HG03521 (cell line): Measurements from ENCODE around the gene NOC4L.
"Not testable (repeated sequence)": the region's sequence is repeated elsewhere in the genome, so short reads cannot be mapped to it uniquely, and the experiment has no call there.

Experiments
- ATAC-seq: cut with Tn5 transposase; IDR thresholded peaks from one replicate; pipeline ENCODE4 v1.9.1; 2021; ENCODE audit warnings: mild to moderate bottlenecking, moderate library complexity; ENCODE audit not compliant: unreplicated experiment

Gene NOC4L

DNA sequence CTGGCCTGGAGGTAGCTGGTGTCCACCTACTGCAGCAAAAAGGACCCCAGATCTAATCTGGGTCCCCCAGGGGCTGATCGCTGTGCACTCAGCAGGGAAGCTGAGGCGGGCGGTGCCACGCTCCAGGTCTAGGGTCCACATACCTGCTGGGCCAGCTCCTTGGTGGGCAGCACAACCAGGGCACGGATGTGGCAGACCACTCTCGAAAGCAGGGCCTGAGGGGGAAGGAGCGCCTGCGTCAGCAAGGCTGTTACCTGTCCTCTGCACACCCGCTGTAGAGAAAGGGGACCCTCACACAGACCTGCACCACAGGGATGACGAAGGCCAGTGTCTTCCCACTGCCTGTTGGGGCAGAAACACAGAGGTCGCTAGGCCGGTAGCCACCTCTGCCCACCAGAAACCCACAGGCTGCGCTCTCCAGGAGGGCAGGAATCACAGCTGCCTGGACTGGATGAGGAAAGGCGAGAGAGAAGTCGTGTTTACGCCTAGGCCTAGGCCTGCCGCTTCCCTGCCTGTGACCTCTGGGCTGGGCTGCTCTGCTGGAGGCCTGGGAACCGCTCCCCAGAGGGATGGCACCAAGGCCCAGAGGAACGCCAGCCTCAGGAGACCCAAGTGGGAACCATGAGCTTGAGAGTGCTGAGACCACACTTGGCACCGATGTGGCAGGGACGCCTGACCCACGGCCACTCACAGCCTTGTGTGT is 2.1 kb upstream of the NOC4L start:
- no peak for ATAC-seq

DNA sequence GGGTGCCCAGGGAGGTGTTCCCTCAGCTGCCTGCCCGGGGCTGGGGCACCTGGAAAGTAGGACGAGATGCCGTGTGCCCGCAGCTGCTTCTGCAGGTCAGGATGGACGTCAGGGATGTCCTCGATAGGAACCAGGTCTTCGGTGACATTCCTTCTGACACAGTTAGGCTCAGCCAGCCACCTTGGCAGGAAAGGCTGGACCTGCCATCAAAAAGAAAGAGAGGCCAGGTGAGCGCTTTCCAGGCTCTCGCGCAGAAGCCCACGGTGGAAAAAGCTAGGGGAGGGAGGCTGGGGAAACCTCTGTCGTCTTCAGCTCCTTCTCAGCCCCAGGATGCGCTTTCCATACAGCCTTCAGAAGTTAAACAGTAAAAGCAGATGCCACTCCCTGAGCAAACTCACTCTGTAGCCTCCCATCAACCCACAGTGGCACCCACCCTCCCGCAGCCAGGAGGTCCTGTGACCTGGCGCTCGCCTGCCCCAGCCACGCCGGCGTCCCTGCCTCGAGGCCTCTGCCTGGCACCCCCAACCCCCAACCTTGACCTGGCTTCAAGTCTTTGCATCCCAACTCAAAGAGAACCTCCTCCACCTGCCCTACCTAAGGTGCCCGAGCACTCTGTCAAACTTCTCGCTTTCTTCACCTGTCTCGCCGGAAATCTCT is 1.4 kb upstream of the NOC4L start:
- ATAC-seq: no peak

DNA sequence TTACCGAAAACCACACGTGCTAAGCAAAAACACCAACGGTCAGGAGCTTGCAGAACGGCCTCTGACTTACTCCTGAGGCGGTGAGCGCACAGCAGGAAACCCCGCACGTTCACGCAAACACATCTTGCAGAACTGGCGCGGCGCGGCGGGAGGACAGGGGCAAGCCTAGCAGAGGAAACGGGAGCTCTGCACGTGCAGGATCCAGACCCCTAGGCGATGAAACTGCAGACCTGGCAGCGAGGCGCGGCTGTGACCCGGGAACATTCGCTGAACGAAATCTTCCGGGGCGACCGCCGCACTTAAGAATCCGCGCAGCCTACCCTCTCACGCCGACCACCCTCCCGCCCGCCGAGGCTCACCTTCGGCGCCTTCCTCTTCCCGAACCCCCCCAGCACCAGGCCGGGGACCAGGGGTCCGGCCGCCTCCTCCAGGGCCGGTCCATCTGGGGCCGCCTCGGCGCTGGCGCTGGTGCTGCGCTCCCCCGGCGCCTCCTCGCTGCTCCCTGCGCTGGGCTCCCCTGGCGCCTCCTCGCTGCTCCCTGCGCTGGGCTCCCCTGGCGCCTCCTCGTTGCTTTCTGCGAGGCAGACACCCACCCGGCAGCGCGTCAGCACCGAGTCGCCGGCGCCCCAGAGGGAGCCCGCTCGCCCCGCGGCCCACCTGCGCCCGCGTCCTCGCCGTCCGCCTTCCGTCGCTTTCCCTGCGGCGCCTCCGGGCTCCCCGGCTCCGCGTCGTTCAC is 753 bp upstream of the NOC4L start:
- ATAC-seq: peak; percentile 28

DNA sequence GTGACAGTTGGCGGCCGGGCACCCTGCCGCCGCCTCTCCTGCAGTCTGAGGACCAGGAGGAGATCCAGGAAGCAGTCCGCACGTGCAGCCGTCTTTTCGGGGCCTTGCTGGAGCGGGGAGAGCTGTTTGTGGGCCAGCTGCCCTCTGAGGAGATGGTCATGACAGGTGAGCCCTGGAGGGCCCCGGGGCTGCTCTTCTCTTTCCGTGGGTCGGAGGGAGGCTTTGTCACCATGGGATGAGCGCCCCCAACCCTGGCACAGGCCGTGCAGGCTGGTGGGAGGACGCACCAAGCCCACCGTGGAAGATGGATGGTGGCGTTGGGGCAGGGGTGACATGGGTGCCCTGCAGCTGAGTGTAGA is 532 bp downstream of the NOC4L start:
- no peak for ATAC-seq

DNA sequence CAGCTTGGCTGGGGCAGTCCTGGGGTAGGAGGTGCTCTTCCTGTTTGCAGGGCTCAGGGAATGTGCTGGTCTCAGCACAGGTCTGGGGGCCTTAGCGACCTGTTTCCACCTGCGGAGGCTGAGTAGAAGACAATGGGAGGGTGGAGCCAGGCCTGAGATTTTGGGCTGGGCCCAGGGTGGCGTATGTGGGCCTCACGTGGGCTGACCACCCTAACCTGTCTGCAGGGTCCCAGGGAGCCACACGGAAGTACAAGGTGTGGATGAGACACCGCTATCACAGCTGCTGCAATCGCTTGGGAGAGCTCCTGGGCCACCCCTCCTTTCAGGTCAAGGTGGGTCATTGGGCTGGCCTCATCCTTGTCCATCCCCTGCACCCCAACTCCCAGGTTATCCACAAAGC is 1.1 kb downstream of the NOC4L start:
- ATAC-seq: no peak

DNA sequence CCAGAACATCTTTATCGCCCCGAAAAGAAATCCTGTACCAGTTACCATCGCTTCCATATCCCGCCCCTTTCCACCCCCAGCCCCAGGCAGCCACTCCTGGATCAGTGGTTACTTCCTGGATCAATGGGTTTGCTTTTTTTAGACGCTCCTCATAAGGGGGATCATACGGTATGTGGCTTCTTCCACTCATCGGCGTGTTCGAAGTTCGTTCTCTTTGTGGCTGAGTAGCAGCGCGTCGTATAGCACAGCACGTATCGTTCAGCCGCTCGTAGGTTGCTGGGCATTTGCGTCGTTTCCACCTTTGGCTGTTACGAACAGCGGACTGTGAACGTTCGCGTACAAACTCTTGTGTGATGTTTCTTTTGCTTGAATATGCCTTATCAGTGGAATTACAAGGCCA is 1.8 kb downstream of the NOC4L start:
- no peak for ATAC-seq

DNA sequence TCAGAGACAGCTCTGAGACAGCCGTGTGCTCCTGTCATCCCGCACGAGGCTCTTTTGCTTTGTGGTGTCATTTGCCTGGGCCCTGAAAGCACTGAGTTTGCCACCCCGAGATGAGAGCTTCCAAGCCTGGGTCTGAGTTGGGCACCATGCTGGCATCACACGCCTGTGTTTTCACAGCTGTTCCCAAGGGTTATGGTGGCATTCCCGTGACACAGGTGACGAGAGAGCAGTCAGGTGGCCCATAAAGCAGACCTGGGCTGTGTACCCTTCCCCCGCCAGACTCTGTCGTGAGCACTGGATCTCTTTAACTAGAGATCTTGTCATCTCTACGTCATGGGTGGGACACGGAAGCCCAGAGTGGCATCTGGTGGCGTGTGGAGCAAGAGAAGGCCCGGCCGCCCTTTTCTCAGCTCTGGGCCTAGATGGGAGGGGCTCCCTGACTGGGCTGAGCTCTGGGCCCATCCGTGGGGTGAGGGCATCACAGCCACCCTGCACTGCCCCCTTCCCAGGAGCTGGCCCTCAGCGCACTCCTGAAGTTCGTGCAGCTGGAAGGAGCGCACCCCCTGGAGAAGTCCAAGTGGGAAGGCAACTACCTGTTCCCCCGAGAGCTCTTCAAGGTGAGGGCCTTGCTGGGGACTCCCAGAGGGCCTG is 2.6 kb downstream of the NOC4L start:
- no peak for ATAC-seq

DNA sequence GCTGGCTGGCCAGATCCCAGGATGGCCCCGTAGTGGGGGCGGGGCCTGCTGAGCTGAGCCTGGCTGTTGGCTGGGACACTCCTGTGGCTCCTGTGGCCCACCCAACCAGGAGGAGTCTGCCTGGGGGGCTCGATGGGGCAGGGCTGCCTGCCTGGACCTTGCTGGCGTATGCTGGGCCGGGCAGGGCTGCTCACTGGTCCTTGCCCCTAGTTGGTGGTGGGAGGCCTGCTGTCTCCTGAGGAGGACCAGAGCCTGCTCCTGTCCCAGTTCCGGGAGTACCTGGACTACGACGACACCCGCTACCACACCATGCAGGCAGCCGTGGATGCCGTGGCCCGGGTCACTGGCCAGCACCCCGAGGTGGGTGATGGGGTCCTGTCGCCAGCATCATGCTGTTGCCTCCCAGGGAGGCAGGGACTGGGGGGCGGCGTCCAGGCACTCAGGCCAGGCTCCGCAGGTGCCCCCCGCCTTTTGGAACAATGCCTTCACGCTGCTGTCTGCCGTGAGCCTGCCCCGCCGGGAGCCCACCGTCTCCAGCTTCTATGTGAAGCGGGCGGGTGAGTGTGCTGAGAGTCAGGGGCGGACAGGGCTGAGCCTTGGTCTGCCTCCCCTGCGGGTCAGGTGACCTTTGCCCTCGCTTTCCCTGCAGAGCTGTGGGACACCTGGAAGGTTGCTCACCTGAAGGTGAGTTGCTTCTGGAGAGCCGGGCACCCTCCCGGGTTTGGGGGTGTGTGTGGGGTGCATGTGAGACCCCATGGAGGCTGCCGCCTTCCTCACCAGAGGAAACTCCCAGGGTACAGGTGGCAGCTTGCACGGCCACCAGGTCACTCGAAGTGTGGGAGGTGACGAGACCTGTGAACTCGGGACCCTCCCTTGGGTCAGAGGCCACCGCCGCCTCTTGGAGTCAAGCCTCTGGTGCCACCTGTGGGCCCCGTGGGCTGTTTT is 3.4 kb downstream of the NOC4L start:
- no peak for ATAC-seq

DNA sequence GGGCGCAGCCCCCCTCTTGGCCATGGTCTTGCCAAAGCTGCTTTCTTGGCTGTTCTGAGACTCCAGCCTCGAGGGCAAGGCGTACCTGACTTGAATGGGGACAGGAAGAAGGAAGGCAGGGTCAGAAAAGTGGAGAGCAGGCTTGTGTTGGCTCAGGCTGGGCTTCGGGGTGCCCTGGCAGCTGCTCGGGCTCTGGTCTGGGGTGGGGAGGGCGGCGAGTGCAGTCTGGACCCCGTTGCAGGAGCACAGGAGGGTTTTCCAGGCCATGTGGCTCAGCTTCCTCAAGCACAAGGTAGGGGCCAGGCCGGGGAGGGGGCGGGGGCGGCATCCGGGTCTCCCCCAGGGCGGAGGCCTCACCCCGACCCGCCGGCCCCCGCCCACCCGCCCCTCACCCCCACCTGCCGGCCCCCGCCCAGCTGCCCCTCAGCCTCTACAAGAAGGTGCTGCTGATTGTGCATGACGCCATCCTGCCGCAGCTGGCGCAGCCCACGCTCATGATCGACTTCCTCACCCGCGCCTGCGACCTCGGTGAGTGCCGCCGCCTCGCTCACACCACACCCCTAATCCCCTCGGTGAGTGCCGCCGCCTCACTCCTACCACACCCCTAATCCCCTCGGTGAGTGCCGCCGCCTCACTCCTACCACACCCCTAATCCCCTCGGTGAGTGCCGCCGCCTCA is 4.2 kb downstream of the NOC4L start:
- ATAC-seq: no peak

DNA sequence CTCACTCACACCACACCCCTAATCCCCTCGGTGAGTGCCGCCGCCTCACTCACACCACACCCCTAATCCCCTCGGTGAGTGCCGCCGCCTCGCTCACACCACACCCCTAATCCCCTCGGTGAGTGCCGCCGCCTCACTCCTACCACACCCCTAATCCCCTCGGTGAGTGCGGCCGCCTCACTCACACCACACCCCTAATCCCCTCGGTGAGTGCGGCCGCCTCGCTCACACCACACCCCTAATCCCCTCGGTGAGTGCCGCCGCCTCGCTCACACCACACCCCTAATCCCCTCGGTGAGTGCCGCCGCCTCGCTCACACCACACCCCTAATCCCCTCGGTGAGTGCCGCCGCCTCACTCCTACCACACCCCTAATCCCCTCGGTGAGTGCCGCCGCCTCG is 5.3 kb downstream of the NOC4L start:
- not testable (repeated sequence) for ATAC-seq

DNA sequence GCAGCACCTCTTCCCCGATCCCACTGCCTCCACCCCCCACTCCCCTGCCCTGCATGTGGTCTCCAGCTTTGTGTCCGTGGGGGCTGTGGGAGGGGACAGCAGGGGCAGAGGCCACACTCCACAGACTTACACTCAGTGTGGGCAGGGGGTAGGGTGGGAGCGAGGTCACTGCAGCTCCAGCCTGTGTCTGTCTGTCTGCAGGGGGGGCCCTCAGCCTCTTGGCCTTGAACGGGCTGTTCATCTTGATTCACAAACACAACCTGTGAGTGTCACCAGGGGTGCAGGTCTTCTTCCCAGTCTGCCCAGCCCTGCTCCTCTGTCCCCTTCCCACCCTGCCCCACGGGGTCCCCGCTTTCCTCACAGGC is 6.5 kb downstream of the NOC4L start:
- ATAC-seq: no peak

DNA sequence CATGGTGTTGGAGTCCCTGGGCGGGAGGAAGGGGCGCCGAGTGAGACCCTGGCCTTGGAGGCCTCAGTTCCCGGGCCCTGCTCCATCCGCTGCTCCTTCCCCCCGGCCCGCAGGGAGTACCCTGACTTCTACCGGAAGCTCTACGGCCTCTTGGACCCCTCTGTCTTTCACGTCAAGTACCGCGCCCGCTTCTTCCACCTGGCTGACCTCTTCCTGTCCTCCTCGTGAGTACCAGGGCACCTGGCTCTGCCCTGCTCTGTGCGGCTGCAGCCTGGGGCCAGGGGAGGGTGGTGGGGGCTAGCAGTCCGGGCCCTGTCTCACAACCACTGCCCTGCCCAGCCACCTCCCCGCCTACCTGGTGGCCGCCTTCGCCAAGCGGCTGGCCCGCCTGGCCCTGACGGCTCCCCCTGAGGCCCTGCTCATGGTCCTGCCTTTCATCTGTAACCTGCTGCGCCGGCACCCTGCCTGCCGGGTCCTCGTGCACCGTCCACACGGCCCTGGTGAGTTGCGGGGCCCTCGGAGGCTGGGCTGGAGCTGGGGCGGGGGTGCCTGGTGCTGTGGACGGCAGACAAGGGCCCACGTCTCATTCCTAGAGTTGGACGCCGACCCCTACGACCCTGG is 7.0 kb downstream of the NOC4L start:
- no peak for ATAC-seq

DNA sequence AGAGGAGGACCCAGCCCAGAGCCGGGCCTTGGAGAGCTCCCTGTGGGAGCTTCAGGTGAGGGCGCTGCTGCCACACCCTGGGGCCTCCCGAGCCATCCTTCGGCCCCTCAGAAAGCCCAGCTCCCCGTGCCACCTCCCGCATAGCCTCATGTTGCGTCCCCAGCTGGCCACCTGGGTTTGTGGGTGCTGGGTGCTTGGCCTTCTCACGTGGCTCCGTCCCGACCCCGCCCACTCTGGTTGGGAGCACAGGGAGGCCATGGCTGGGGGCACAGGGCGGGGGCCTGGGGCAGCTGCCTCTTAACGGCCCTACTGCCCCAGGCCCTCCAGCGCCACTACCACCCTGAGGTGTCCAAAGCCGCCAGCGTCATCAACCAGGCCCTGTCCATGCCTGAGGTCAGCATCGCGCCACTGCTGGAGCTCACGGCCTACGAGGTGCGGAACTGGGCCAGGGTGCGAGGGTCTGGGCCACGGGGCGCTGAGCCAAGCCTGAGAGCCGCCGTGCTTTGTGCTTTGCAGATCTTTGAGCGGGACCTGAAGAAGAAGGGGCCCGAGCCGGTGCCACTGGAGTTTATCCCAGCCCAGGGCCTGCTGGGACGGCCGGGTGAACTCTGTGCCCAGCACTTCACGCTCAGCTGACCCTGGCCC is 7.6 kb downstream of the NOC4L start:
- ATAC-seq: no peak

DNA sequence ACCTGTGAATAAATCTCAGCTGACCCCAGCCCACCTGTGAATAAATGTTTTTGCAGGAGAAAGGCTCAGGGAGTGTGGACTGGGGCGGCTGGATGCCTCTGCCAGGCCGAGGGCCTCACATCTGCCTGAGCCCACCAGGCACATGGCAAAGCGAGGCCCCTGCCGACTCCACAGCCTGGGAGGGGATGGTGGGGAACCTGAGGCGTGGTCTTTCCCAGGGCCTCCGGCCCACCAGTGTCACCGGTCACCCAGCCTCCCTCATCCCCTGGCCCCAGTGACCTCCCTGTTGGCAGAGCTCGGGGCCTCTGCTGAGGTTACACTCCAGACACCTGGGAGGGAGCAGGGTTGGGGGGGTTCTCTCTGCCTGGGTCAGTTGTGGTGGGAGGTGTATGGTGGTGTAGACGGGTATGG is 8.2 kb downstream of the NOC4L start:
- ATAC-seq: no peak

DNA sequence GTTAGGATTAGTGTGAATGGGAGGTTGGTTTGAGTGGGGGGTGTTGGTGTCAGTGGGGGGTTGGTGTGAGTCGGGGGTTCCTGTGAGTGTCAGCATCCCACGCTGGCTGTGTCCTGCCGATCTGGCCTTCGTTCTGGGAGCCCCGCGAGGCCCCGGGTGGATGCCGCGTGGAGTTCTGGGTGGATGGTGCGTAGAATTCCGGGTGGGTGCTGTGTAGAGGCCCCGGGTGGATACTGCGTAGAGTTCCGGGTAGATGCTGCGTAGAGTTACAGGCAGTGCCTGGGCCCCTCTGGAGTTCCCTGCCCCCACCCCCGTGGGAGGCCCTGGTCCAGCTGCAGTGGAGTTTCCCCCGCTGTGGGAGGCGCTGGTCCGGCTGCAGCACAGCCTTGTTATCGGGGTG is 8.7 kb downstream of the NOC4L start:
- ATAC-seq: no peak

DNA sequence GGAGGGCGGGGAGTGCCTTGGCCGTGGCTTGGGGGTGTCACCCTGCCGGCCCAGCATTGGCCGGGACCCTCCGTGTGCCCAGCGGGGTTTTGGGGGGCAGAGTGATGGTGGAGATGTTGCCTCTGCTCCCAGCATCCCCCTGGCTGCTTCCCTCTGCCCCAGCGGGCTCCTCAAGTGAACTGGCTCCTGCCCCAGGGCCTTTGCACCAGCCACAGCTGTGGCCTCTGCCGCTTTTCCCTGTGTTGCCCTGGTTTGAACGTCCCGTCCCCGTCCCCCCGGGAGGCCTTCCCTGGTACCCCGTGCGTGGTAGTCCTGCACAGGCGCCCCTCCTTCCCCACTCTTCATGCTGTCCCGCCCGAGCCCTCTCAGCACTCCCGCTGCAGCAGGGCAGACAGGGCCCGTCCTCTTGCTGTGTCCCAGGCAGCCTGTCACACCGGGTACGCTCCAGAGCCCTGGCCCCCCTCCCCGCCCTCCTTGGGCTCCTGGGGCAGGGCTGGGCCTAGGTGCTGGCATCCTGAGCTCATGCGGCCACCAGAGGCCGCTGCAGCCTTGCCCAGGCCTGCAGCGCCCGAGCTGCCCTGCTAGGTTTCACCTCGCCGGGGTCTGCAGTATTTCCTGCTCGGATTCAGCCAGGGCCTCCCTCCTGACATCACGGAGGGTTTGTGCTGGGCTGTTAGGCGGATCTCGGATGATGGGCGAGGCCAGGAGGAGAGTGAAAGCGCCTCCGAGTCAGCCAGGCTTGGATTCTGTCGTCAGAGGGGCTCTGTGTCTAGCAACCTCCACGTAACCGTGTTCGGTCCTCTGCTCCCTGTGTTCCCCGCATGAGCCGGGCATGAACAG is 9.5 kb downstream of the NOC4L start:
- peak; percentile 79 for ATAC-seq

DNA sequence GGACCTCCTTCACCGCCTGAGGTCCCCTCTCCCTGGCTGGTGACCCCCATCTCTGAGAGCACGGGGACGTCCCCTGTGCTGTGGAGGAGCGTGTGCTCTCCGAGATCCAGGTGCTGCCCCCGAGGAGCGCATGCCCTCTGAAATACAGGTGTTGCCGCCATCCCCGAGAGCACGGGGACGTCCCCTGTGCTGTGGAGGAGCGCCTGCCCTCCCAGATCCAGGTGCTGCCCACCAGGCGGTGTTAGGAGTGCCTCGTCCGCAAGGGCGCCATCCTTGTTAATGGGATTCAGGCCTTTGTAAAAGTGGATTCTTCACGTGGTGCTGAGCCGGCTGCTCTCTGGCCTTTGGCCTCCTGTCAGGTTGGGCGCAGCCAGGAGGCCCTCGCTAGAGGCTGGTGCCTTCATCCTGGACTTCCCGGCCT is 10.1 kb downstream of the NOC4L start:
- peak; percentile 6 for ATAC-seq
